ENCODE data around the gene KIAA0040.

The KIAA0040 gene
- 29.9 to 64.4 reads per million in 2 donors for total RNA-seq

DNA sequence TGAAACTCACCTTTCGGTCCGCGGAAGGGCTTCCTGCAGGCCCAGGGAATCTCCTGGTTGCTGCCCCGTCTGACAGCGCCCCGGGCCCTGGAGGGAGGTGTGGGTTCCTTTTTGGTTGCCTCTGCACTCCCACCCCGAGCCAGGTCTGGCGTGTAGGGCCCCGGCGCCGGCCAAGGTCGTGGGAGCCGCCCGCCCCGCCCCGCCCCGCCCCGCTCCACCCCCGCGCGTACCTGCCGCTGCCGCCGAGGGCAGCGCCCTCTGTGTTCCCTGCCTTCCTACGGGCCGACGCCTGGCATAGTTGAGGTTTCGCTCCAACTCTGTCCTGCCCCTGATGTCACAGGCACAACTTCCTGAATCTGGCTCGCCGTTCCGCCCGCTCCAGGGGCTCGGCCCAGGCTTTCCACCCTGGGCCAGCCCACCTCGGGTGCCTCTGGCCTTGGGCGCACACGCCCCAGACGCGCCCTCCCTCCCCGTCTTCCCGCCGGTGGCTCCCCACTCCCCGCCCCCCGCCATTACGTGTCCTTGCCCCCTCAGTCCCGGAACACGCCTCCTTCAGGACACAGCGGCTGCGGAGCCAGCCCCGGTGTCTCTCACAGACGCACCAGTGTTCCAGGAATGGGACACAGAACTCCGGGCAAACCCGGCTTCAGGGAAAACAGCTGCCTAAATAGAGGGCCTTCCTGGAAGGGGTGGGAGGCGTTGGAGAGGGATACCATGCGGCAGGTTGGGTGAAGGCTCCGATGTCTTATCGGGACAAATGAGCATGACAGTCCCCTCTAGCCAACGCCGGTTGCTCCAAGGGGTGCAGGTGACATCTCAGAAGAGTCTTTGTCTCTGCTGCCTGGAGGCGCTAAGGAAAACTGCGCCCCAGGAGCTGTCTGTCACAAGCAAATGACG, at the start of gene KIAA0040:
TSS of gene KIAA0040 (minus strand) at position 147 of the 897 bp plus-strand sequence. CDS start 31,763 bp downstream, outside the sequence.
- DNase-seq: peak; percentile 38 to 74 (median 46)

DNA sequence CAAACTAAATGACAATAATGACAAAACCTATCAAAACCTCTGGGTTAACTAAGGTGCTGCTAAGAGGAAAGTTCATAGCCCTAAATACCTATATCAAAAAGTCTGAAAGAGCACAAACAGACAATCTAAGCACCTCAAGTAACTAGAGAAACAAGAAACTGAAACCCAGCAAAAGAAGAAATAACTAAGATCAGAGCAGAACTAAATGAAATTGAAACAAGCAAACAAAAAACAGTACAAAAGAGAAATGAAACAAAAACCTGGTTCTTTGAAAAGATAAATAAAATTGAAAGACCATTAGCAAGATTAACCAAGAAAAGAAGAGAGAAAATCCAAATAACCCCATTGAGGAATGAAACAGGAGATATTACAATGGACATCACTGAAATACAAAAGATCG, 44.8 kb upstream of the KIAA0040 start:
- DNase-seq: peak in 1 of 5 experiments; percentile 6

DNA sequence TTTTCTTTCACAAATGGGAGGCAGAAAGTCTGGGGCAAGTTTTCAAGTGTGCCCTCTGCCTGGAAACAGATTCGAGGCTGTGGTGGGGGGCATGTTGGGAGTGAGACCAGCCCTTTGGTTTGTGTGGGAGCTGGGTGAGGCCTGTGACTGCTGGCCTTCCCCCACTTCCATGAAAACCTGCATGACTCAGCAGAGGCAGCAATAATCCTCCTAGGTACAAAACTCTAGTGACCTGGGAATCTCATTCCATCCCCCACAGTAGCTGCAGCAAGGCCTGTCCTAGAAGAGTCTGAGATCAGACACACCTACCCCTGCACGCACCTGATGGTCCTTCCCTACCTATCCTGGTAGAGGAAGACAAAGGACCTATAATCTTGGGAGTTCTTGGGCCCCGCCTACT, 42.1 kb upstream of the KIAA0040 start:
- no peak for DNase-seq

GRCh38 chr1:175232335-175232734, 39.8 kb upstream of the KIAA0040 start:
- DNase-seq: no peak

DNA sequence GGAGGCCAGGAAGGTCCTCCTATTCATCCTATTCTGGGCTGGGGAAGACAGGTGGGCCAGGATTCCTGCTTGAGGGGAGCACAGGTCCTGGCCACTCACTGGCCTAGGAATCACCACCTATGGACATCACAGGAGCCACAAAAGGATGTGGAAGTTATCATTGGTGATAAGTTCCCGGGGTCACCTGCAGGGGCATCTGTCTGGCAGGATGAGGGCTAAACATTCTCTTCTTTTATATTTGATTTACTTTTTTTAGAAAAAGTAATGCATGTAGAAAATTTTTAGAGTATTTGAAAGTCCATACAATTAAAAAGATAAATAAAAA, 33.2 kb upstream of the KIAA0040 start:
- DNase-seq: no peak

DNA sequence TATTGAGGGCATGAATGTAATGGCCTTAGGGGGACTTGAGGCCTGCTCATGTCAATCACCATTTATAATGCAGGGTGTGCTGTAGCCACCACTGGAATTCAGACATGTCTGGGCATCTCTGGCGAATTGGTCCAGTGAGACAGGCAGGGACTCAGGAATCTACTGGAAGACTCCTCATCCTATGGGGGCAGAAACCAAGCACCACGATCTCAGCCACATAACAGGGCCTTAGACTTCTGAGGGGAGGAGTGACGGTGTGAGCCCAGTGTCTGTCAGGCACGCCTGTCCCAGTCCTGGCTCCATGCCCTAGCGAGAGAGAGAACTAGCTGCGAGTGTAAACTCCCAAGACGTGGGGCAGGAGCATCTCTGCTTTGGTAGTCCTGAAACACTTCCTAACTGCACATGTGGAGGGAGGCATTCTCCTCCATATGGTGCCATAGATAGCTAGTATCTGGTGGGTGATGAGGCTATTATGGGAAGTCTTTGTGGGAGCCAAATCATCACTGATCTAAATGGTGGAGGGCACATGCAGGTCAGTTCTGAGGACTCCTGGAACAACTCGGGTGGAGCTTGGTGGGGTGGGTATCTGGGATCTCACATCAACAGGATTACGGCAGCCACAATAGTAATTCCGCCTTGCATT, 29.8 kb upstream of the KIAA0040 start:
- DNase-seq: no peak

- no peak for DNase-seq
These were observed 29.1 kb upstream of the KIAA0040 start for GRCh38 chr1:175221557-175222175.

DNA sequence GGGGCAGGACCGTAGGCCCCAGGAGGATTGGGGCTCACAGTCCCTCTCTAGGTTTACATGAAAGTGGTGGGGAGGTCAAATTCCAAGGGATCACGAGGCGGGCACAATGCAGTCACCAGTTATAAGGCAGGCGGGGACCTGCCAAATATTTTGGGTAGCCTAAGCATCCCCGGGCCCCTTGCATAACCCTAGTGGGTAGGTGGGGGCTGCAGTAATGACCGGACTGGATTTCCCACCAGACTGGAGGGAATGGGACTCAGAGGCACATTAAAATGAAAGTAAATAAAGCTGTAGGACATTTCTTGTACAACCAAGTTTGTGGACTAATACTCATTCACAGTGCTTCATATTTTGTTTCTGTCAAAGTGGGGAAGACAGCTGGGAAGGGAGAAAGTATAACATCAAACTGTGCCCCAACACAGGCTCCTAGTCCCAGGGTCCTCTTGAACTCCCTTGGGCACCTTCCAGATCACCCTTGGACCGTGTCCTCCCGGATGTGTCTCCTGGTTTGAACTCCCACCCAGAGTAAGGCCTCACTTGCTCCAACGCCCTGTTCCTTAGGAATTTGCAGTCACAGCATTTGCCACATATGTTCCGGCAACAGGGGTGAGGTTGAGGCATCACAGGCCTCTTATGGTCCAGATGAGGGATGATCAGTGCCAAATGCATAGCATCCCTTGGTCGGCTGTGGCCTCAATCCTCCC, 28.4 kb upstream of the KIAA0040 start:
- no peak for DNase-seq

- DNase-seq: no peak
These were observed 27.2 kb upstream of the KIAA0040 start for GRCh38 chr1:175219774-175220173.

DNA sequence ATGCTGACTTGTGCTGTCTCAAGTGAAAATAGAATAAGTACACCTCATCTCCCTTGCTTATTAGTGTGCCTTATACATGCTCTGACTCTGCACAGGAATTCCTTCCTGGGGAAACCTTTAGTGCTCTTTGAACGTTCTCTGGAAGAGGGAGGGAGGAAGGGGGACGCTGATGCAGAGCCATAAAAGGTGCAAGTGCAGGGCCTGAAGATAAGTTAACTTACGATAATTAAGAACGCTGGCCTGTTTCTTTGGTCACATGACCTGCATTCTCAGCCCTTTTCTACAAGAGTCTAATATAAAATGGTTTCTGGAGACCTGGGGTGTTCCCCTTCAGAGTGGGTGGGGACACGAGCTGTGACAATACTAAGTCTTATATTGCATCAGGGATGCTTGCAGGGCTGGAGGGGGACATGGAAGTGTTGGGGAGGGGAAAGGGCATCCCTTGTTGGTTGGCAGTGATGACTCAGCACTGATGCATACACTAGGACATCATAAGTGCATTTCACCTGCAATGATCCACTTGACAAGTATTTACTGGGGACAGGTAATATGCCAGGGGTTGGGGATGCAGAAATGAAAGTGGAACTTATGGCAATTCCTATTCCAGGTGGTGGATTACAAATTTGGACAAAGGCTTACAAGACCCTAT, 26.3 kb upstream of the KIAA0040 start:
- DNase-seq: no peak

GRCh38 chr1:175217721-175218531, 25.4 kb upstream of the KIAA0040 start:
- no peak for DNase-seq

GRCh38 chr1:175216444-175216843, 23.9 kb upstream of the KIAA0040 start:
- DNase-seq: no peak

GRCh38 chr1:175211656-175212055, 19.1 kb upstream of the KIAA0040 start:
- DNase-seq: no peak

- DNase-seq: no peak
These were observed 18.2 kb upstream of the KIAA0040 start for GRCh38 chr1:175210744-175211143.

DNA sequence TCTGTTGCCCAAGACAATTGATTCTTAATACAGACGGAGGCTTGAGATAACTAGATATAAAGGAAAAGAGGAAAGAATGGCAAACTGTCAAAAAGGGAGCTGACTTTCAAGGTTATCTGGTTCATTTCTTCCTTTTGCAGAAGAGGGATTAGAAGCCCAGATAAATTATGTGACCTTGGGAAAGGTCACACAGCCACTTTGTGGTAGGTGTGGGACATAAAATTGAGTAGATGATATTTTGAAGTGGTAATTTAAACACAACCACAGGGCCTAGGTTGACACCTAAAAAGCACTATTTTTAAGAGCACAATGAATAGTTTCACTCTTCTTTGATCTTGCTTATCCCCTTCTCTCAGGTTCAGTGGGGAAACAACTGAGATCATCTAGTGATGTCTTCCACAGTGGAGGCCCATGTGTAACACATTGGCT, 16.9 kb upstream of the KIAA0040 start:
- DNase-seq: peak in 2 of 5 experiments; percentile 39 to 84

DNA sequence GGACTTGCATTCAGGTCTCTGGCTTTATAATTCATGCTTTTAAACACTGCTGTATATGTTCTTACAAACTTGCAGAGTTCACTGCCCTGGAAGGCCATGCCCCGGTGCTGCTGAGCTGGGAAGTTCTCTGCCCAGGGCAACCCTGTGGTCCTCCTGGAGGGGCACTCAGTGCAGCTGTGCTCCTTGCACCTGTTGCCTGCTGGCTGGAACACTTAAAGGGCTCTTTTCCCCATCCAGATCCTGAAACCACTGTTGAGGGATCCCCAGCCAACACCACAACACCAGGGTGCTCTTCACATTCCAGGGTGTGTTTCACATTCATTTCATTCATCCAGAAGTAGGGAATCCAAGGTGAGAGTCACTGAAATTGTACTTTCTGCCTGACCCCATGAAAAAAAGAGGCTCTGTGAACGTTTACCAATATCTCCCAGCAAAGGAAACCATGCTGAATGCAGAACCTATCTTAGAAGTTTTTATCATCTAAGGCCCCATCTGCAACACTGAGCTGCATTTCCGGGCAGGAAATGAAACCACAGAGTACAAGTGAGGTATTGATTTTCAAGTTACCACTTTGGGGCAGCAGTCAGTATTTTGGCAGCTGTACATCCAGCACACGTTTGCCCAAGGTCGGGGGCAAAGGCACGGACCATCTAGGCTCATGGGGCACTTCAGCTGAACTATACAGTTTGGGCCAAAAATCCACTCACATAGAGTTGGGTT, 16.4 kb upstream of the KIAA0040 start:
- DNase-seq: peak in 3 of 5 experiments; percentile 31 to 94 (median 69)

GRCh38 chr1:175207971-175208370, 15.4 kb upstream of the KIAA0040 start:
- DNase-seq: no peak

GRCh38 chr1:175206687-175207086, 14.1 kb upstream of the KIAA0040 start:
- DNase-seq: no peak

GRCh38 chr1:175204330-175204729, 11.8 kb upstream of the KIAA0040 start:
- DNase-seq: no peak

DNA sequence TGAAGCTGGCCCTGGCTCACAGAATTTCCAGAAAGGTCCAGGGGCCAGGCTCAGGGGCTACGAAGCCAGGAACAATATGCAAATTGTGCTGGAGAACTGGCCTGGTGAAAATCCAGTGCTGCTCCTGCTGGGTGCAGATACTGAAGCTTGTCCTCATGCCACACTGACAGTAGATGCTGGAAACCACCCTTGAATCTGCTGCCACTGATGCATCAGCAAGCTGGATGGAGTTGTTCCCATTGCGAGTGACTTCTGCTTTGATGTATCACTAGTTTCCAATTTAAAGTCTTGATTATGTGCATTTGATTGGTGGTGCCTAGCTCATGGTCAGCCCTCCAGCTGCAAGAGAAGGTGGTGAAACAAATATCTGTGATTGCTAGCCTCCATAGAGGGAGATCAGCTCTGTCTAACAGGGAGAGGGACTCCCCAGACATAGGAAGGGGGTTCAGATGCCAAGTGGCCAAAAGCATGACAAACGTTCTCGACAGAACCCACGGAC, 11.0 kb upstream of the KIAA0040 start:
- no peak for DNase-seq

Measured in T-helper 2 cell (primary cell).